Stimulated activated CD8-positive, alpha-beta memory T cell treated with anti-CD3 and anti-CD28 coated beads, Interleukin-12 subunit alpha, Interleukin-12 subunit beta, amount 100 ng/mL, for 4 hours (primary cell): Measurements from ENCODE around the gene TOMM6.
"Not testable (repeated sequence)": the region's sequence is repeated elsewhere in the genome, so short reads cannot be mapped to it uniquely, and the experiment has no call there.

ENCODE experiments used
- DNase-seq: peaks from one replicate; pipeline ENCODE4 v3.0.0-alpha.2; 2020; ENCODE audit warnings: low read depth

The TOMM6 gene

GRCh38 chr6:41785254-41785653 is 2.2 kb upstream of the TOMM6 start:
- DNase-seq = no peak

- no peak for DNase-seq
Measured at GRCh38 chr6:41785689-41786450, 1.6 kb upstream of the TOMM6 start.

GRCh38 chr6:41786451-41787218 is 859 bp upstream of the TOMM6 start:
- peak; percentile 80 for DNase-seq

GRCh38 chr6:41789390-41789724 is 1.9 kb downstream of the TOMM6 start:
- no peak for DNase-seq

GRCh38 chr6:41790045-41790444 is 2.6 kb downstream of the TOMM6 start:
- no peak for DNase-seq

- no peak for DNase-seq
Measured at GRCh38 chr6:41791305-41791704, 3.8 kb downstream of the TOMM6 start.

GRCh38 chr6:41791984-41792383 is 4.5 kb downstream of the TOMM6 start:
- no peak for DNase-seq

- no peak for DNase-seq
Measured at GRCh38 chr6:41796474-41796873, 9.0 kb downstream of the TOMM6 start.

GRCh38 chr6:41798901-41799558 is 11.5 kb downstream of the TOMM6 start:
- no peak for DNase-seq

GRCh38 chr6:41799559-41799911 is 12.0 kb downstream of the TOMM6 start:
- DNase-seq = no peak

GRCh38 chr6:41801380-41801779 is 13.9 kb downstream of the TOMM6 start:
- no peak for DNase-seq

- DNase-seq = no peak
Measured at GRCh38 chr6:41805830-41806774, 18.6 kb downstream of the TOMM6 start.

- no peak for DNase-seq
Measured at GRCh38 chr6:41811095-41811494, 23.6 kb downstream of the TOMM6 start.

- not testable (repeated sequence) for DNase-seq
Measured at GRCh38 chr6:41811946-41812345, 24.5 kb downstream of the TOMM6 start.

- no peak for DNase-seq
Measured at GRCh38 chr6:41813469-41813868, 26.0 kb downstream of the TOMM6 start.

- DNase-seq = no peak
Measured at GRCh38 chr6:41813956-41814355, 26.5 kb downstream of the TOMM6 start.

- no peak for DNase-seq
Measured at GRCh38 chr6:41814629-41815028, 27.1 kb downstream of the TOMM6 start.

GRCh38 chr6:41815587-41815986 is 28.1 kb downstream of the TOMM6 start:
- no peak for DNase-seq

GRCh38 chr6:41818271-41819054 is 31.0 kb downstream of the TOMM6 start:
- no peak for DNase-seq

- no peak for DNase-seq
Measured at GRCh38 chr6:41821266-41821665, 33.8 kb downstream of the TOMM6 start.

- no peak for DNase-seq
Measured at GRCh38 chr6:41822021-41822420, 34.5 kb downstream of the TOMM6 start.
